Measurements from ENCODE around the gene MAPT. TPM values are rescaled to one million over a fixed set of nuclear protein-coding genes. Genes with fewer than 3 reads are reported as not detected.

Gene MAPT
- total and polyA plus RNA-seq, 2 of the 13 experiments (the other 11 are each of a cell fraction or from before 2014, with no cell fraction given) = 2.1 to 2.8 TPM

- Histone ChIP-seq H2AFZ (ENCODE audit: low read length) (no peak overlapping the region), H3K9ac (ENCODE audit: insufficient read depth, low read depth, low read length) (no peak overlapping the region), H3K27me3 (ENCODE audit: control insufficient read depth in 1 of 2, insufficient read depth in 2 of 2, low read length in 2 of 2) (no peaks in the 10 kb centered on the region), H3K9me3 (ENCODE audit: low read length) (peaks cover 9% of the 10 kb centered on the region), H3K4me2 (ENCODE audit: low read depth, low read length) (no peak overlapping the region), H3K4me3 (replicated peaks in 1 of 3; ENCODE audit: insufficient read depth in 1 of 3, low read depth in 2 of 3, low read length in 3 of 3) (no peak overlapping the region), H3K36me3 (replicated peaks in 1 of 2; ENCODE audit: control insufficient read depth in 1 of 2, insufficient read depth in 2 of 2, low read length in 2 of 2) (no peaks in the 10 kb centered on the region), H3K27ac (ENCODE audit: extremely low read length, insufficient read depth, low read length) (no peak overlapping the region), H3K79me2 (ENCODE audit: insufficient read depth, low read length) (no peaks in the 10 kb centered on the region), H3K4me1 (ENCODE audit: insufficient read depth, low read length) (peaks cover 10% of the 10 kb centered on the region; the same call in 1 of the 2 replicates), H4K20me1 (ENCODE audit: insufficient read depth, low read length) (no peaks in the 10 kb centered on the region)
- TF ChIP-seq ETS1 (CRISPR knock-in tag; IDR thresholded peaks at IDR 0.05) = no peak
- TF ChIP-seq CENPT (CRISPR knock-in tag; IDR thresholded peaks at IDR 0.05; ENCODE audit: low read depth) = no peak
- TF ChIP-seq NCOA2 (CRISPR knock-in tag; IDR thresholded peaks at IDR 0.05) = no peak
- no peak for TF ChIP-seq SRSF4 (IDR thresholded peaks at IDR 0.05; ENCODE audit: low read depth, low read length, poor library complexity, severe bottlenecking)
- TF ChIP-seq KAT2B (IDR thresholded peaks at IDR 0.05; ENCODE audit: borderline replicate concordance, low read depth, low read length) = no peak
- TF ChIP-seq TBX3 (IDR thresholded peaks at IDR 0.05; ENCODE audit: borderline replicate concordance) = peak; percentile 19; the same call in 1 of the 2 replicates
- TF ChIP-seq TARDBP (CRISPR knock-in tag; IDR thresholded peaks at IDR 0.05) = no peak
- peak; percentile 58; the same call in 1 of the 2 replicates for TF ChIP-seq ZMYM3 (CRISPR knock-in tag; IDR thresholded peaks at IDR 0.05)
- 0 out of 2 replicates have a peak, but pooled peaks have one; percentile 24 for TF ChIP-seq KDM1A (CRISPR knock-in tag; IDR thresholded peaks at IDR 0.05)
- peak; percentile 84; the same call in 1 of the 2 replicates for TF ChIP-seq CHD4 (IDR thresholded peaks at IDR 0.05; ENCODE audit: borderline replicate concordance, low read length)
- ATAC-seq = no peak
- POLR2A ChIA-PET = no interaction called here
- DNase-seq (ENCODE audit: low spot score) = no peak
- BruUV-seq (replicated peaks) = no TSS peak
- in situ Hi-C loops (cut with HindIII; ENCODE audit: extremely low pct_ligation_motif_present, low pct_unique_long_range_greater_than_20kb) (no loop called here), intact Hi-C loops (cut with micrococcal nuclease; ENCODE audit: unreplicated experiment) (no loop called here)
- CTCF ChIA-PET (ENCODE audit: low intra/inter-chr PET ratio, low total read pairs) = no interaction called here
- FAIRE-seq = no peak
Observed at GRCh38 chr17:45912319-45912718, 18.0 kb downstream of the MAPT start.

Measured in HepG2 (cell line).